Transverse colon (tissue), 4 donors: ENCODE measurements around the gene PGM1. TPM values are rescaled to one million over a fixed set of nuclear protein-coding genes. Genes with fewer than 3 reads are reported as not detected.

Source experiments
- DNase-seq: peaks from one replicate; pipeline ENCODE4 v3.0.0-alpha.2; 2019
- H3K27ac ChIP-seq, 4 donors: fragments of 200-600 bp; sonication (generic); 2 replicates each; pipeline ENCODE4 v1.5.1; 2016 to 2018; ENCODE audit warnings: inconsistent platforms in 4 of 4
- H3K27me3 ChIP-seq: fragments of 200-600 bp; sonication (generic); 2 replicates; pipeline ENCODE4 v1.5.1; 2017; ENCODE audit warnings: inconsistent platforms
- H3K36me3 ChIP-seq, 4 donors: fragments of 200-600 bp; sonication (generic); 2 replicates each; pipeline ENCODE4 v1.5.1; 2017 to 2019; ENCODE audit warnings: inconsistent platforms in 4 of 4
- H3K4me1 ChIP-seq, 4 donors: fragments of 200-600 bp; sonication (generic); 2 replicates each; pipeline ENCODE4 v1.5.1; 2017 to 2020; ENCODE audit warnings: inconsistent platforms in 4 of 4
- H3K4me3 ChIP-seq, 4 donors: fragments of 200-600 bp; sonication (generic); 1 replicate in 1 of 4; 2 replicates in 3 of 4; pipeline versions ENCODE4 v1.5.1 to v1.6.1; 2017 to 2019; ENCODE audit warnings: inconsistent platforms in 4 of 4
- H3K9me3 ChIP-seq, 2 donors: fragments of 200-600 bp; sonication (generic); 2 replicates each; pipeline ENCODE4 v1.5.1; 2017 to 2019; ENCODE audit warnings: inconsistent platforms in 2 of 2
- EP300 ChIP-seq: sonication (generic); formaldehyde crosslinking; IDR thresholded peaks from one replicate; pipeline ENCODE4 v1.6.1; 2017; ENCODE audit warnings: antibody characterized with exemption, low read depth
- POLR2A ChIP-seq: fragments of 450-650 bp; IDR thresholded peaks from one replicate; pipeline ENCODE4 v1.6.1; 2016; ENCODE audit warnings: antibody characterized with exemption, mild to moderate bottlenecking, moderate library complexity
- POLR2AphosphoS5 ChIP-seq, 3 donors: sonication (generic); formaldehyde crosslinking; IDR thresholded peaks; one replicate each; pipeline ENCODE4 v1.6.1; 2016; ENCODE audit warnings: antibody characterized with exemption in 3 of 3
- WGBS, 2 donors: methylation state at CpG; one replicate each; pipeline ENCODE4 v1.1.5; 2018; ENCODE audit warnings: low coverage in 1 of 2; 5-methylcytosine and 5-hydroxymethylcytosine counted together
- in situ Hi-C, 4 donors: fragments of 200-750 bp; cut with MboI; loops; one replicate each; pipeline versions ENCODE4 v1.15.0 to v1.15.1; 2017; ENCODE audit warnings: low sequenced_read_pairs in 3 of 4, low pct_ligation_motif_present in 1 of 4, low pct_unique_long_range_greater_than_20kb in 1 of 4
- intact Hi-C: fragments of 100-400 bp; cut with DNase I; formaldehyde crosslinking; loops from one replicate; pipeline ENCODE4 v1.15.1; 2023; ENCODE audit warnings: low total_unique reads
- total RNA-seq, 4 donors: library from RNA; depleted of rRNA; stranded (reverse); fragments of >200 nt; gene quantifications; one replicate each; pipeline ENCODE4 v1.1.0, GENCODE V29; 2016
- TF ChIP-seq, protein P1 (sequence below), 5 experiments: fragments of 200-600 bp in 3 of 5; fragments of 450-650 bp in 2 of 5; sonication (generic) in 3 of 5; IDR thresholded peaks; 1 replicate in 2 of 5; 2 replicates in 3 of 5; pipeline ENCODE4 v1.5.1; 2016 to 2017; ENCODE audit warnings: antibody characterized with exemption in 5 of 5, inconsistent platforms in 3 of 5, mild to moderate bottlenecking in 2 of 5, moderate library complexity in 1 of 5

The PGM1 gene
- total RNA-seq, 4 donors from 2014 or later, result 45.0 to 144 (median 103) TPM

DNA sequence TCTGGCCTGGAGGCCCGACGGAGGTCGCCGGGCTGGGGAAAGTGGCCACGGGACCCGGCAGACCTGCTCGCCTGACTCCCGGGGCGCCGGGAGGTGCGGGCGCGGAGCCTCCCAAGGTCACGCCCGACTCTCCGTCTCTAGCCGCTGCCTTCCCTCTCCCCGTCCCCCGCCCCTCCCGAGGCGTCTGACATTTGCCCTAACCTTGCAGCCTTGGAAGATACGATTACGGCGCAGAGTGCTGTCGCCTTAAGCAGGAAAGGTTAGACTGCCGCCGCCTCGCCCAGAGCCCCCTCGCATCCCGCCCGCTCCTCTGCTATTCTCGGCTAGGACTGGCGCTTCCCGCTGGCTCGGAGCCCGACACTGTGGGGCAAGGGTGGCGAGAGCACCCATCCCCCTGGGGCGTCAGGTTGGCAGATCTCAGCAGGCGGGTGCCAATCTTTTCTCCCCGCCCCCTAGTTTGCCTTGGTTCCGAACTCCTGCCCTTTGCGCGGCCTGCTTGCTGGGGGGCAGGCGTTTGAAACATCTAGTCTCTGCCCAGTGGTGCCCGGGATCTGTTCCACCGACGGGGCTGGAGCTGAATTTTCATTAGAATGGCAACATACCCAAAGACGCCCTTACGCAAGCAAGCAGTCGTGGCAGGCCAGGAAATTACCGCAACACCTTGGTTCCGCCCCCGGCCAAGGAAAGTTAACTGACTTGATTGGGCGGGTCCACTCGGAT is 835 bp downstream of the PGM1 start:
- Histone ChIP-seq H3K36me3 (no peaks in the 10 kb centered on the region), H3K9me3 (no peaks in the 10 kb centered on the region), H3K27me3 (no peaks in the 10 kb centered on the region), H3K4me1 (peaks cover 0 to 31% (median 22%) of the 10 kb centered on the region in 4 donors), H3K27ac (peak overlapping the region; percentile 95 to 97 (median 96)), H3K4me3 (peak overlapping the region; percentile 49 to 85 (median 81))
- DNase-seq, result peak; percentile 86
- WGBS, 2 donors, result 3 to 13% methylated on average over 3 to 41 of the region's 55 CpGs
- intact Hi-C loops (no loop called here), in situ Hi-C loops (no loop called here)
- peak; percentile 89 for TF ChIP-seq POLR2A
- peak; percentile 63 to 89 (median 87) for TF ChIP-seq POLR2AphosphoS5 (IDR thresholded peaks at IDR 0.05)
- no peak for TF ChIP-seq EP300
- TF ChIP-seq, protein P1, sequence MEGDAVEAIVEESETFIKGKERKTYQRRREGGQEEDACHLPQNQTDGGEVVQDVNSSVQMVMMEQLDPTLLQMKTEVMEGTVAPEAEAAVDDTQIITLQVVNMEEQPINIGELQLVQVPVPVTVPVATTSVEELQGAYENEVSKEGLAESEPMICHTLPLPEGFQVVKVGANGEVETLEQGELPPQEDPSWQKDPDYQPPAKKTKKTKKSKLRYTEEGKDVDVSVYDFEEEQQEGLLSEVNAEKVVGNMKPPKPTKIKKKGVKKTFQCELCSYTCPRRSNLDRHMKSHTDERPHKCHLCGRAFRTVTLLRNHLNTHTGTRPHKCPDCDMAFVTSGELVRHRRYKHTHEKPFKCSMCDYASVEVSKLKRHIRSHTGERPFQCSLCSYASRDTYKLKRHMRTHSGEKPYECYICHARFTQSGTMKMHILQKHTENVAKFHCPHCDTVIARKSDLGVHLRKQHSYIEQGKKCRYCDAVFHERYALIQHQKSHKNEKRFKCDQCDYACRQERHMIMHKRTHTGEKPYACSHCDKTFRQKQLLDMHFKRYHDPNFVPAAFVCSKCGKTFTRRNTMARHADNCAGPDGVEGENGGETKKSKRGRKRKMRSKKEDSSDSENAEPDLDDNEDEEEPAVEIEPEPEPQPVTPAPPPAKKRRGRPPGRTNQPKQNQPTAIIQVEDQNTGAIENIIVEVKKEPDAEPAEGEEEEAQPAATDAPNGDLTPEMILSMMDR (IDR thresholded peaks at IDR 0.05), result peak in 2 of 5 experiments; percentile 17 to 20

DNA sequence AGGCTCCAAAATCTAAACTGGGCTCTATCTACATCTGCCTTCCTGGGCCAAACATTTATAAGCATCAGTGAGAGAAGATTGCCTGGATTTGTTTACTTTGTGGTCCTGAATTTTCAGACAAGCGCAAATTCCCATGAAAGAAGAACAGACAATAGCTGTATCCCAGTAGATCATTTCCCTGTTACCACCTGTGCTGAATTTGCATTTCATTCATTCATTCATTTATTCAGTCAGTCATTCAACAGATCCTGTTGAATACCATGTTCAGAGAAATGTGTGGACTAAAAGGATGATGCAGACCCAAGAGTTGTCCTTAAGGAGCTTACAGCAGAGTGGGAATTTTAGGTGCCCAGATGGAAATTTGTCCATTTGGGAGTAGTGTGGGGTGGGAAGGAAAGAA is 2.2 kb downstream of the PGM1 start:
- DNase-seq, result no peak
- no peak for TF ChIP-seq POLR2AphosphoS5 (IDR thresholded peaks at IDR 0.05)
- TF ChIP-seq POLR2A, result no peak
- TF ChIP-seq, protein P1 (IDR thresholded peaks at IDR 0.05), result no peak
- TF ChIP-seq EP300, result no peak
- no peak overlapping the region for H3K27ac ChIP-seq
- intact Hi-C loops (no loop called here), in situ Hi-C loops (no loop called here)
- H3K36me3 ChIP-seq, result no peaks in the 10 kb centered on the region
- WGBS, 2 donors, result 90 to 100% methylated on average over 1 of the region's 1 CpG
- no peaks in the 10 kb centered on the region for H3K9me3 ChIP-seq
- no peaks in the 10 kb centered on the region for H3K27me3 ChIP-seq
- H3K4me3 ChIP-seq, result no peak overlapping the region
- peaks cover 0 to 24% (median 14%) of the 10 kb centered on the region in 4 donors for H3K4me1 ChIP-seq

DNA sequence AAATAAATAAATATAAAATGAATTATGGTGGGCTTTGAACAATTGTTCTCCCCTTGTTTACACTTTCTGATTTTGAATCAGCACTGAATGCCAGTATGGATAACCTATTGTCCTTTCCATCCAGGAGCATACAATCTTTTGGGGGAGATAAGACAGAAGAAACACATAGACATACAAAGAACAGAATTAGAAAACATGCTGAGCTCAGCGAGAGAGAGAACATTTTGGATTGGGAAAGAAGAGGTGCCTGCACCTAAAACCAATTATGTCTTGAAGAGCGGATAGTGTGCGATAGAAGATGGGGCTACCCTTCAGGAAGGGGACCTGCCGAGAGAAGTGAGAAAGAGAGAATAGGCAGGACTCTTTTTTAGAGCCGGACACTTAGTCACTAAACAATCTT is 6.6 kb downstream of the PGM1 start:
- in situ Hi-C loops, result loop anchor here in 1 of 4 donors (25.0 kb wide), 1 partner anchor 638 kb away; no protein-coding TSS in a partner anchor

DNA sequence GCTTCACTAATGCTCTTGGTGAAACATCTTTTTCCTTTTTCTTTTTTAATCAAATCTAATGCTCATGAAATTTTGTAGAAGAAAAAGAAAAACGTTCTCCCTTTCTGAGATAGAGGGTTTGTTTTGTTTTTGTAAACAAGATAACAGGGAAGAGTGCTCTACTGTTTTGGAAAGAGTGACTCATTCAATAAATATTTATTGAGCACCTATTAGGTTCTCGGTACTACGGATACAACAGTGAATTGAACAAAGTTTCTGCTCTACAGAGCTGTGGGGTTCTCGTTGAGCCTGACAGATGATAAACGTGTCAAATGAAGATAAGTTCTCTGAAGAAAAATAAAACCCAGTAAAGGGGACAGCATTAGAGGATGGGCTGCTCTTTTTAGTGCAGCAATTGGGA is 7.0 kb downstream of the PGM1 start:
- Histone ChIP-seq H3K4me1 (peaks cover 0 to 2% (median under 1%) of the 10 kb centered on the region in 4 donors), H3K9me3 (no peaks in the 10 kb centered on the region), H3K27me3 (no peaks in the 10 kb centered on the region), H3K4me3 (no peak overlapping the region), H3K27ac (no peak overlapping the region), H3K36me3 (no peaks in the 10 kb centered on the region)
- DNase-seq, result no peak
- WGBS, 2 donors, result 73 to 79% methylated on average over 5 of the region's 5 CpGs
- no peak for TF ChIP-seq POLR2AphosphoS5 (IDR thresholded peaks at IDR 0.05)
- TF ChIP-seq, protein P1 (IDR thresholded peaks at IDR 0.05), result no peak
- no peak for TF ChIP-seq POLR2A
- no peak for TF ChIP-seq EP300
- intact Hi-C loops, result no loop called here
- in situ Hi-C loops, result loop anchor here in 1 of 4 donors (25.0 kb wide), 1 partner anchor 637 kb away; no protein-coding TSS in a partner anchor

More for the DNA sequence above, 6.6 kb downstream of the PGM1 start:
- no peak for TF ChIP-seq EP300
- no peak for TF ChIP-seq POLR2AphosphoS5 (IDR thresholded peaks at IDR 0.05)
- TF ChIP-seq, protein P1 (IDR thresholded peaks at IDR 0.05), result no peak
- no peak for TF ChIP-seq POLR2A
- intact Hi-C loops, result no loop called here
- Histone ChIP-seq H3K9me3 (no peaks in the 10 kb centered on the region), H3K4me3 (no peak overlapping the region), H3K27ac (no peak overlapping the region), H3K27me3 (no peaks in the 10 kb centered on the region), H3K36me3 (no peaks in the 10 kb centered on the region), H3K4me1 (peaks cover 0 to 6% (median 2%) of the 10 kb centered on the region in 4 donors)
- DNase-seq, result no peak
- 95 to 100% methylated on average over 2 to 5 of the region's 5 CpGs for WGBS, 2 donors
